NOMO-1 (cell line): Measurements from ENCODE around the gene RPL14.
A peak's percentile ranks its signal among the peaks of the same experiment; 100 is the strongest.
"Not testable (repeated sequence)": the region's sequence is repeated elsewhere in the genome, so short reads cannot be mapped to it uniquely, and the experiment has no call there.

Source experiments
- DNase-seq, 2 experiments: peaks; one replicate each; lab custom pipeline; 2025; ENCODE audit not compliant: unreplicated experiment in 2 of 2; lab: John Stamatoyannopoulos, UW

Gene RPL14

DNA sequence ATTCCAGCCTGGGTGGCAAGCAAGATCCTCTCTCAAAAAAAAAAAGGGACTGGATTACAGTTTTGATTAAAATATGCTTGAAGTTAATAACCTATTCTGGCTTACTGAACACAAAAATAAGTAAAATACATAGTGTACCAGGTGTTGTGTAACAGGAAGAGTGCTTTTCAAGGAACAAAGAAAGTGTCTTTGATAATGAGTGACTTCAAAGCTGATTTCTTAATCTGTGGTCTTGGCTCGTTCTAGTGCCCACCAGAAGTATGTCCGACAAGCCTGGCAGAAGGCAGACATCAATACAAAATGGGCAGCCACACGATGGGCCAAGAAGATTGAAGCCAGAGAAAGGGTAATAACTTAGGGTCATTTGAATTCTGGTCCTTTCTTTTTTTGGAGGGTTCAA, 4.0 kb downstream of the RPL14 start:
- no peak for DNase-seq

DNA sequence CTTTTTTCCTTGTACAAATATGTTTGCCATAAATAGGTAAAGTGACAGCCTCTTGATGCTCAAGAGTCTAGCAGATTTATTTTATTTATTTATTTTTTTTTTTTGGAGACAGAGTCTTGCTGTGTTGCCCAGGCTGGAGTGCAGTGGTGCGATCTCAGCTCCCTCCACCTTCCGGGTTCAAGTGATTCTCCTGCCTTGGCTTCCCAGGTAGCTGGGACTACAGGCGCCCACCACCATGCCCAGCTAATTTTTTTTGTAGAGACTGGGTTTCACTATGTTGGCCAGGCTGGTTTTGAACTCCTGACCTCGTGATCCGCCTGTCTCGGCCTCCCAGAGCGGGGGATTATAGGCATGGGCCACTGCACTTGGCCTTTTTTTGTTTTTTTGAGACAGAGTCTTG, 5.7 kb downstream of the RPL14 start:
- not testable (repeated sequence) for DNase-seq

DNA sequence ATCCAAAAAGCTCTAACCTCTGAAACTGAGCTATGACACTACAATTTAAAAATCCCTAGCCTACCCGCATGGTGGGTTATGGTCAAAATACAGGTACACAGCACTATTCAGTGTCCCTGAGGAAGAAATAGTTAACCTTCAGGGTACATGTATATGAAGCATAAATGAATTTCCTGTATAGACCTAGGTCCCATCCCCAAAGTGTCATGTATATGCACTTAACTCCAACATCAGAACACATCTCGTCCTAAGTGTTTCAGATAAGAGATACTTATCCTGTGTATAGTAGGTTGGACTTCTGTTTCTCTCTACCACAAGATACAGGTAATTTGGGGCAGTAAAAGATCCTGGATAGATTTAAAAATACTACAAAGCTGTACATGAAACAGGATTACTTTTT, 6.4 kb downstream of the RPL14 start:
- no peak for DNase-seq

DNA sequence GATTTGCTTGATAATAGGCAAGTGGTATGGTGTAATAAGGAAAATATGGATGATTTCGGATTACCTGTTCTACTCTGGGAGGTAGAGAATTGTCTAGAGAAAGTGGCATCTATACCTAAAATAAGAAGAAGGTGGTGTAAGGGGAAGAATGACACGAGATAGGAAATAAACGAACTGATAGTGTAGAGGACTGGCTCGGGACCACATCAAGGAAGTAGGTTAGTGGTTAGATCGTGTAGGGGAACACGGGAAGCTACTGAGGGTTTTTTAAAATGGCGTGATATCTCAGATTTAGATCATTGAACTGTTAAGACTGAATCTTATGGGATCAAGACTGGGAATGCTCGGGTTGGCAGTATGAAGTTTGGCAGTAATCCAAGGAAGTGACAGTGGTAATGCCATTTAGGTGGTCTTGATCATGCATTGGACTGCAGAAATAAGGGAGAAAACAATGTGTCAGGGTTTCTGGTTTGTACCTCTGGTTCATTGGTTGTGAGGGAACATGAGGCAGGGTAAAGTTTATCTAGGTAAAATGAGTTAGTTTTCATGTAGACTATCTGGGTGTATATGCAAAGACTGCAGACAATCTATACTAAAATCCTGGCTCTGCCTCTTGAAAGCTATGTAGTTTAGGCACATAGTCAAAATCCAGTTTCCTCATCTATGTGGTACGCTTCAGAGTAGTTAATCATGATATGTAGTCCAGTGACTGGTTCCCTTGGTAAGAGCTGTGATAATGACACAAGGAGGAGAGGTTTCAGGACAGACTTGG, 7.4 kb downstream of the RPL14 start:
- DNase-seq: no peak

DNA sequence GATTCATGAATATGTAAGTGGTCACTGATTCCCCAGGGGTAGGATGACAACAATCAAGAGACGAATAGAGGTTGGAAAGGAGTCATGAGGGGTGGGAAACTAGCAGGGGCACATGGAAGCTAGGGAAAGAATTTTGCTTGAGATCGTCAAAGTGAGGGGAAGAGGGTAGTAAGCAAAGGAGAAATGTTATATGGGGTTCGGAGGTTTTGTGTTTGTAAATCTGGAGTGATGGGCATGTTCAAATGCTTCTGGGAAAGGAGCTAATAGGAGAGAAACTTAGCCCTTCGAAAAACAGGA, 7.9 kb downstream of the RPL14 start:
- DNase-seq: no peak

DNA sequence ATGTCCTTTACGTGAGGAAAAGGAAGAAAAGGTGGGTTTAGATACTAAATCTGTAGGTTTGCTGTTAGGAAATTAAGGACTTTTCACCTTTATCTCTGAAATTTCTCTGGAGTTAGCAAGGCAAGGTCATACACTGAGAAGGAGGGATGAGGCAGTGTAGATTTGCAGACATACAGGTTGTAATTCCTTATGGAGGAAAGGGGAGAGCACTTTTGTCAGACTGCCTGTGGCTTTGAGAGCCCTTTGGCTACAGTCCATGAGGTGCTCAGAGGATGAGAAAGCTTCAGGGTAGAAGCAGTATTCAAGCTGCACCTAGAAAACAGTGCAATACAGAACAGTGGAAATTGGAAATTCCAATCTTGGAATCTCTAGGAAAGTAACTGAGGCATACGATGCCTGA, 8.3 kb downstream of the RPL14 start:
- DNase-seq: no peak

DNA sequence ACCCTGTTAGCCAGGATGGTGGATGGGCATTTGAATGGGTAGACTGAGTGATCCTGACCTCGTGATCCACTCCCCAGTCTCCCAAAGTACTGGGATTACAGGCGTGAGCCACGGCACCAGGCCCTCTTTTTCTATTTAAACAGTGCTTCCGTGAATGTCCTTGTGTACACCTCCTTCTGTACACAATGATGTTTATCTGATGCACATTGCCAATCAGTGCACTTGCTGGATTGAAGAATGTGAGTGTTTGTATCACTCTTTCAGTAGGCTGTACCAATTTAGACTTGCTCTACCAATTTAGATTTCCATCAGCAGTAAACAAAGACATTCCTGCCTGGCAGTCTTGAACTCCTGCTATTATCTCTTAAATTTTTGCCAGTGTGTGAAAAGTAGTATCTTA, 10.9 kb downstream of the RPL14 start:
- no peak for DNase-seq

DNA sequence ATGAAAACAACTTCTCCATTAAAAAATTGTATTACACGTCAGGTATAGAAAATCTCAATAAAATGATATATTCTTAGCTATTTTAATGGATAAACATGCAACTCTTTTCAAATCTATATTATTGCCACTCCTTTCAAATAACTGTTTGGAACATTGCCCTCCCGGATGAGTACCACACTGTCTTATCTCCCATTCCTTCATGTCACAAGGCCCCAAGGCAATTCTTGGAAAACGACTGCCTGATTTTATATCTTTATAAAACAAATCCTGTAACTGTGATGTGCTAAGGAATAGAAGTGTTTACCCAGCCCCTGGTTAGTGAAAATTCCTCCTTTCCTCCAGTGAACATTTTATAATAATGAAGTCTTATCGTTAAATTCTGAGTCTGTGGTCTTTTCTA, 13.6 kb downstream of the RPL14 start:
- no peak for DNase-seq

DNA sequence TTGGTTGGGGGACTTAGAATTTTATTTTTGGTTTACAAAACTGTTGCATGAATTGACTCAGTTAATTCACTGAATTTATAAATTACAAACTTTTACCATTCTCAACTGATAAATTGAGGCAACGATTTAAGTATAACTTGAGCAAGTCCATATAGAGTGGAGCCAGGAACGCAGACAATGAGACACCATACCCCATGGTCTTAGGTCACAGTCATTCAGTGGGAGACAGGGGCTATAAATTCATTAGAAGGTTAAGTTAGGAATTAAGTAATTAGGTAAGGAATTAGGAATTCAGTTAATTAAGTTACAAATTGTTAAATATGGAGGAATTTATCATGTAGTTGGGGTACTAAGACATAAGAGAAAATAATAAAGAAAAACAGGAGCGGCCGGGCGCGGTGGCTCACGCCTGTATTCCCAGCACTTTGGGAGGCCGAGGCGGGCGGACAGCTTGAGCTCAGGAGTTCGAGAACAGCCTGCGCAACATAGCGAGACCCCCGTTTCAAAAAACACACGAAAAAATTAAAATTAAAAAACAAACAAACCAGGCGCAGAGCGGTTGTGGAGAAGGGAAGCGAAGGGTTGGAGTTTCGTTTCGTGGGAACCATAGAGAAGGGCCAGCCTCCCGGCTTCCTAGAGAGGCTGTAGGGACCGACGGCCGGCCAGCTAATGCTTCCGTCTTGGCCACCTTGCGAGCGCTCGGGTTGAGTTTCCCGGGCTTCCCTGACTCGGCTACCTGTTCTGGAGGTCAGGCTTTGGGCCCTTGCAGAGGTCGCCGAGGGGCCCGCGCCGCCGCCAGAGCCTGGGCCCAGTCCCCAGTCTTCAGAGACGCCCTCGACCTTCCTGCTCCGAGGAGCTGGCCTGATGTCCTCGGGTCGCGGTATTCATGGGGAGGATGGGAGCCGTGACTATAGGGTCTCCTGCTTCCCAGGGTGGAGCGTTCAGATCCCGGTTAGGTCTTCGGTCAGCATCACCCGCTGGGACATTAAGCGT, 19.6 kb downstream of the RPL14 start, which contains the start of gene ZNF619:
Gene ZNF619, plus strand, starts transcription at position 645 of the 993 bp plus-strand sequence. CDS start 858 bp downstream, outside the sequence.
- DNase-seq: peak; percentile 60 to 66

DNA sequence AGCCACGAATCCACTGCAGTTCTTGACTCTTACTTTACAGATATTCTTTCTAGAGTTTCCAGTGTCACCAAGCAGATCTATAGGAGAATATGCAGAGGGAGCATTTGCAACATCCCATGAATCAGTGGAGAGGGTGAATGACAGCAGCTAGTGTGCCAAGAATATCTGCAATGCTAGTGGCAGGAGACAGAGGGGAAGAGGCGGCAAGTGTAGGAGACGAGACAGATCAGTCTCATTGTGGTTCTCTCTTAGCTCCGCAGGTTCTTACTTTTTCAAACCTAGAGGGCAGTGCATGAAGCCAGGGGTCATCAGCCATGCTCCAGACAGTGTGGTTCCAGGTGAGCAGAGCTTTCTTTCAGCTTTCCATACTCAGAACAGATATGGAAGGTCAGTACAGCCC, 20.5 kb downstream of the RPL14 start:
- no peak for DNase-seq

DNA sequence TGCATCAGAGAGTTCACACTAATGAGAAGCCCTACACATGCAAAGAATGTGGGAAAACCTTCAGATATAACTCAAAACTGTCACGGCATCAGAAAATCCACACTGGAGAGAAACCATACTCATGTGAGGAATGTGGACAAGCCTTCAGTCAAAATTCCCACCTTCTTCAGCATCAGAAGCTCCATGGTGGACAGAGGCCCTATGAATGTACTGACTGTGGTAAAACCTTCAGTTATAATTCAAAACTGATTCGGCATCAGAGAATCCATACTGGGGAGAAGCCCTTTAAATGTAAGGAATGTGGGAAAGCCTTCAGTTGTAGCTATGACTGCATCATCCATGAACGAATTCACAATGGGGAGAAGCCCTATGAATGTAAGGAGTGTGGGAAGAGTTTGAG, 30.0 kb downstream of the RPL14 start:
- no peak for DNase-seq

DNA sequence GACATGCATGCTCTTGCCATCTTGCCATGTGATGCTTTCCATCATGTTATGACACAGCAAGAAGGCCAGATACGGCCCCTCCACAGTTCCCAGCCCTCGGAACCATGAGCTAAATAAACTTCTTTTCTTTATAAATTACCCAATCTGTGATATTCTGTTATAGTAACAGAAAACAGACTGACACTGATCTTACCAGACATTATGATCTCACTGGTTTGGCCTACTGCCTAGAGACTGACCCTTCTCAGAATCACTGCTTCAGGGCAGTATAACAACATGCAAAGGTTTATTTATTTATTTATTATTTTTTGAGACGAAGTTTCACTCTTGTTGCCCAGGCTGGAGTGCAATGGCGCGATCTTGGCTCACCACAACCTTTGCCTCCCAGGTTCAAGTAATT, 33.8 kb downstream of the RPL14 start:
- DNase-seq: no peak

DNA sequence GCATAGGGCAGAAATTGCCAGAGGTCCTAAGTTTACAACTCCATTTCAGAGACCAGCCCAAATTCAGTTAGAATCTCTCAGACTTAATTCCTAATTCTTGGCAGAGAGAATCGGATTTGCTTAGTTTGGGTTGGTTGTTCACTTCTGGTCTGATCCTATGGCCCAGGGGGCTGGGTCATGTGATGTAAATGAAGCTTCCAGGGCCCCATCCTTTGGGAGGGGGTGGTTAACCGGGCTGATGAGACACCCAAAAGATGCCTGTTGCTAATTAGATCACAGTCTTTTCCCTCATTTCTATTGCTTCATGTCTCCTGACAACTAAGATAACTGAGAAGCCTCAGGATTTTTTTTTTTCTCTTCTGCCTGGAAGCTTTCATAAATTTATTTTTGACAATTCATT, 37.6 kb downstream of the RPL14 start:
- DNase-seq: no peak

DNA sequence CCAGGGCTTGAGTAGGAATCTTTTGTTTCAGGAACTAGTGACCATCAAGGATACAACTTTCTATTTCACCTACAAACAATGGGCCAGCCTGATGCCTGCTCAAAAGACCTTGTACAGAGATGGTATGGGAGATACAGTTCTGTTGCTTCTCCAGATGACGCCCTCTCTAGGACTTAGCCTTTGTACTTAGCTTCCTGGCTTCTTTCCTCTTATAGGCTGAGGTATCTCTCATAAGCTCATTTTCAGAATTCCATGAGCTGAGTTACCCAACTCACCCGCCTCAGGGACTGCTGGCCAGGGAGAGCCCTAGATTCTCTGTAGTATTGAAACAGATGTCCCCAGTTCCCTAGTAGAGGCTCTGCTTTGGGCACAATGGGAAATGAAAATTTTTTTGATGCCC, 40.1 kb downstream of the RPL14 start:
- no peak for DNase-seq

DNA sequence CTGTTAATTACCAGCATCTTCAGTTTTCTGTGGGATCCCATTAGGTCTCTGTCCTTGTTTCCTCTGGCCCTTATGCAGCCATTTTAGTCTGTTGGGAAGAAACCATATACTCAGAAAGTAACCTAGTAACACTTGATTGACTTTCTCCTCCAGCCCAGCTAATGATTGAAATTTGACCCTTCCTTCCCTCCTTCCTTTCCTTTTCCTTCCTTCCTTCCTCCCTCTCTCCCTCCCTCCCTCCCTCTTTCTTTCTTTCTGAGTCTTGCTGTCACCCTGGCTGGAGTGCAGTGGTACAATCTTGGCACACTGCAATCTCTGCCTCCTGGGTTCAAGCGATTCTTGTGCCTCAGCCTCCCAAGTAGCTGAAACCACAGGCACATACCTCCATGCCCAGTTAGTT, 42.8 kb downstream of the RPL14 start:
- DNase-seq: no peak

DNA sequence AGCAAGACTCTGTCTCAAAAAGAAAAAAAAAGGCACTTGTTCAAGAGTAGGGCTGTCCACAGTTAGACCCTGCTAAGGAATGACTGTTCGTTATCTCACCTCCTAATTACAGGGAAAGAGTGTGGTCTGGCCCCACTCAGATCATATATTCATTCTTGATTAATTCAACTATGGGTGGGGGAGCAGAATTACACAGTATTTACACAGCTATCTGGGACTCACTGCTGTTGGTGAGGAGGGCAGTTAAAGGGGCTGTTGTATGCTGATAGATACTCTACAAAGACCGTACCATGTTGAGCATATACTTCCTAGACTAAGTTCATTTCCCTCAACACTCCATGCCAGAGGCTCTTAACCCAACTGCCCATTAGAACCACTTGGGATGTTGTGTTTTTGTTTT, 44.9 kb downstream of the RPL14 start:
- no peak for DNase-seq

DNA sequence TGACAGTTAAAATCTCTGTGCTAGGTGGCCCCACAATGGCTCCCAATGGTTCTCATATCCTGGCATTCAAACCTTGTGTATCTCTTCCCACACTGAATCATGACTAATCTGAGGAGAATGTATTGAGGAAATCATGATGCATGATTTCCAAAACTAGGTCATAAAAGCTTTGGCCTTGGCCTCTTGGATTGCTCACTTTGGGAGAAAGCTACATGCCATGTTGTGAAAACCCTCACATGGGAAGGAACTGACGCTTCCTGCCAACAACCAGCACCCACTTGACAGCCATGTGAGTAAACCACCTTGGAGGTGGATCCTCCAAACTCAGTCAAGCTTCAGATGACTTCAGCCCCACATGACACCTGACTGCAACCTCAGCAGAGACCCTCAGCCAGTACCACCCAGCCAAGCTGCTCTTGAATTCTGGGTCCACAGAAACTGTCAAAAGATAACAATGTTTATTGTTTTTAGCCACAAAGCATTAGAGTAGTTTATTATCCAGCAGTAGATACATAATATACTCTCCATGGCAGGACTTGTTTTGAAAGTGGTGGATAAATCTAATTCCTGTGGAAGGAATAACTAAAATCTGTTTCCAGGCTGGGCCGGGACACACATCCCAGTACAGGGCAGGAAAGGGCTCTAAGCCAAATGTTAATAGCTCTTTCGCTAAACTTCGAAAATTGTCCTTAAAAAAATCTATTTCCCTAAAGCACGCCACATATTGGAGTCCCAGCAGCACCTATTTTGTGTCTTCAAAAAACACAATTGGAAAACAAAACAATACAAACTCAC, 47.7 kb downstream of the RPL14 start:
- no peak for DNase-seq

DNA sequence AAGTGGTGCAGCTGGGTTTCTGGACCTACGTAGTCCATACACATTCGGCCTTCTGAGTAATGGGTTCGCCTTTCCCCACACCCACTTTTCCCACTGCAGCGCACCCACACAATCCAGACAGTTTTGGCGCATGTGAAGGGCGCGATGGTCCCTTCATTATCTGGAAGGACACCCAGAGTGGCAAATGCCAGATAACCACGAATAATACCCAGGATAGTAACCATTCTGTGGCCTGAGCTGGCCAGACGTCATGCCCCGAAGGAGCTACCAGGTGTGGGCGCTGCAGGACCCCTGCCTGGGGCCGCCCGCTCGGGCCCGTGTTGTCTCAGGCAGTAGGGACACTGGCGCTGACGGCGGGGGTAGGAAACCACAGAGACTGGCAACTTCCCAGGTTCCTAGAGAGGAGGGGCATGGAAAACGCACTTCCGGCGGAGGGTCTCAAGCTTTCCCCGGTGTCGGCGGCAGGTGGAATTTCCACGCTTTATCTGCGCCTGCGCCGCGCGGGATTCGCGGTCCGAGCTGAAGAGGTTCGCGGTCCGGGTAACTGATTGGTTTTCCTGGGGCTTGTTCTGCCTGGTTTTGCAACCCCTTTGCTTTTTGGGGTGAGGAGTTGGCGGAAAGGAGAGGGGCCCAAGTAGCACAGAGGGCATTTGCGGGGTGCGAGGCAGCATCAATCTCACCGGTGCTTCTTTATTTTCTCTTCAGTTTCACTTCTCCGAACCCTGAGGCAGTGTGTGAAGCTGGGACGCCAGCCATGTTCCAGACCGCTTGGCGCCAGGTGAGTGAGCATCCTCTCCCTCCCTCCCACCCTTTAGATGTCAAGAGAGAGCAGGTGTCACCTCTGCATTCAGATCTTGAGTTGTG, 48.7 kb downstream of the RPL14 start, which contains the start of gene ZNF620:
Gene ZNF620, plus strand, starts transcription at position 441 of the 864 bp plus-strand sequence. Its CDS starts 314 bp downstream, at position 755.
- DNase-seq: peak in 1 of 2 experiments; percentile 15

DNA sequence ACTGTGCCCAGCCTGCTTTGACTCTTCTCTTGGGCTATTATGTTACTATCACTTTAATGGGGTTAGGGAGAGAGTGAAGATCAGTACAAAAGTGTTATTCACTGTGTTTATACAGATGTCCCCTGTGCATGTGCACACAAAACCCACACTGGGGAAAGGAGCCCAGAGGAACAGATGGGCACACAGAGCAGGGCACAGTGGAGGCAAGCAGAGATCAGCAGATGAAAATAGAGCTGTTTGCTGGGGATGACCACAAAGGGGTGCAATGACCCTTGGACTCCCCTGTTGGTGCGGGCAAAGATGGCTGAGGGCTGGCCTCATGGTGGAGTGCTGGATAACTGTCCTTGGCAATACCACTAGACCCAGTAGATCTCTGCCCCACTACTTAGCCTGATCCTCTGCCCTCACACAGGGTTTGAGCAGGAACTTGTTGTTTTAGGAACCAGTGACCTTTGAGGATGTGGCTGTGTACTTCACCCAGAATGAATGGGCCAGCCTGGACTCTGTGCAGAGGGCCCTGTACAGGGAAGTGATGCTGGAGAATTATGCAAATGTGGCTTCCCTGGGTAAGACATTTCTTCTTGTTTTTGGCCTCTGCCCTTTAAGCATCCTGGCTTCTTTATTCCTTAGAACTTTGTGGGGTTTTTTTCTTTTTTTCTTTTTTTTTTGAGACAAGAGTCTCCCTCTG, 54.0 kb downstream of the RPL14 start:
- no peak for DNase-seq
